Measurements from ENCODE around the gene PSME3IP1. TPM values are rescaled to one million over a fixed set of nuclear protein-coding genes. Genes with fewer than 3 reads are reported as not detected.

Gene PSME3IP1
- total and polyA plus RNA-seq, 2 of the 8 experiments (the other 6 are each of a cell fraction or from before 2014, with no cell fraction given) = 95.1 to 98.3 TPM

DNA sequence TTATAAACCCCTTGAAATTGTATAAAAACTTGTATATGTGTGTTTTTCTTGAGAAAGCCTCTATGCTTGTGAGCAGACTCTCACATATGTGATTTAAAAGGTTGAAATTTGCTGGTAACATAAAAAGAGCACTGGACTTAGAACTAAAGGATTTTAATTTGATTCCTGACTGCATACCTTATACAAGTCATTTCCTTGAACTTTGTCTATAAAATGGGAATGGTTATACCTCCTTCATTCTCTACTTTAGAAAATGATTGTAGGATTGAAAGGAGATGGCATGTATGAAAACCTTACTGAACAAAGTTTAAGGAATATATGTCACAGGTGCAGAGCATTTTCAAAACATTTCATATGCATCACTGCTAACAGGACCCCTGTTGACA is 48.9 kb upstream of the PSME3IP1 start (continued):
- TF ChIP-seq, protein P1, sequence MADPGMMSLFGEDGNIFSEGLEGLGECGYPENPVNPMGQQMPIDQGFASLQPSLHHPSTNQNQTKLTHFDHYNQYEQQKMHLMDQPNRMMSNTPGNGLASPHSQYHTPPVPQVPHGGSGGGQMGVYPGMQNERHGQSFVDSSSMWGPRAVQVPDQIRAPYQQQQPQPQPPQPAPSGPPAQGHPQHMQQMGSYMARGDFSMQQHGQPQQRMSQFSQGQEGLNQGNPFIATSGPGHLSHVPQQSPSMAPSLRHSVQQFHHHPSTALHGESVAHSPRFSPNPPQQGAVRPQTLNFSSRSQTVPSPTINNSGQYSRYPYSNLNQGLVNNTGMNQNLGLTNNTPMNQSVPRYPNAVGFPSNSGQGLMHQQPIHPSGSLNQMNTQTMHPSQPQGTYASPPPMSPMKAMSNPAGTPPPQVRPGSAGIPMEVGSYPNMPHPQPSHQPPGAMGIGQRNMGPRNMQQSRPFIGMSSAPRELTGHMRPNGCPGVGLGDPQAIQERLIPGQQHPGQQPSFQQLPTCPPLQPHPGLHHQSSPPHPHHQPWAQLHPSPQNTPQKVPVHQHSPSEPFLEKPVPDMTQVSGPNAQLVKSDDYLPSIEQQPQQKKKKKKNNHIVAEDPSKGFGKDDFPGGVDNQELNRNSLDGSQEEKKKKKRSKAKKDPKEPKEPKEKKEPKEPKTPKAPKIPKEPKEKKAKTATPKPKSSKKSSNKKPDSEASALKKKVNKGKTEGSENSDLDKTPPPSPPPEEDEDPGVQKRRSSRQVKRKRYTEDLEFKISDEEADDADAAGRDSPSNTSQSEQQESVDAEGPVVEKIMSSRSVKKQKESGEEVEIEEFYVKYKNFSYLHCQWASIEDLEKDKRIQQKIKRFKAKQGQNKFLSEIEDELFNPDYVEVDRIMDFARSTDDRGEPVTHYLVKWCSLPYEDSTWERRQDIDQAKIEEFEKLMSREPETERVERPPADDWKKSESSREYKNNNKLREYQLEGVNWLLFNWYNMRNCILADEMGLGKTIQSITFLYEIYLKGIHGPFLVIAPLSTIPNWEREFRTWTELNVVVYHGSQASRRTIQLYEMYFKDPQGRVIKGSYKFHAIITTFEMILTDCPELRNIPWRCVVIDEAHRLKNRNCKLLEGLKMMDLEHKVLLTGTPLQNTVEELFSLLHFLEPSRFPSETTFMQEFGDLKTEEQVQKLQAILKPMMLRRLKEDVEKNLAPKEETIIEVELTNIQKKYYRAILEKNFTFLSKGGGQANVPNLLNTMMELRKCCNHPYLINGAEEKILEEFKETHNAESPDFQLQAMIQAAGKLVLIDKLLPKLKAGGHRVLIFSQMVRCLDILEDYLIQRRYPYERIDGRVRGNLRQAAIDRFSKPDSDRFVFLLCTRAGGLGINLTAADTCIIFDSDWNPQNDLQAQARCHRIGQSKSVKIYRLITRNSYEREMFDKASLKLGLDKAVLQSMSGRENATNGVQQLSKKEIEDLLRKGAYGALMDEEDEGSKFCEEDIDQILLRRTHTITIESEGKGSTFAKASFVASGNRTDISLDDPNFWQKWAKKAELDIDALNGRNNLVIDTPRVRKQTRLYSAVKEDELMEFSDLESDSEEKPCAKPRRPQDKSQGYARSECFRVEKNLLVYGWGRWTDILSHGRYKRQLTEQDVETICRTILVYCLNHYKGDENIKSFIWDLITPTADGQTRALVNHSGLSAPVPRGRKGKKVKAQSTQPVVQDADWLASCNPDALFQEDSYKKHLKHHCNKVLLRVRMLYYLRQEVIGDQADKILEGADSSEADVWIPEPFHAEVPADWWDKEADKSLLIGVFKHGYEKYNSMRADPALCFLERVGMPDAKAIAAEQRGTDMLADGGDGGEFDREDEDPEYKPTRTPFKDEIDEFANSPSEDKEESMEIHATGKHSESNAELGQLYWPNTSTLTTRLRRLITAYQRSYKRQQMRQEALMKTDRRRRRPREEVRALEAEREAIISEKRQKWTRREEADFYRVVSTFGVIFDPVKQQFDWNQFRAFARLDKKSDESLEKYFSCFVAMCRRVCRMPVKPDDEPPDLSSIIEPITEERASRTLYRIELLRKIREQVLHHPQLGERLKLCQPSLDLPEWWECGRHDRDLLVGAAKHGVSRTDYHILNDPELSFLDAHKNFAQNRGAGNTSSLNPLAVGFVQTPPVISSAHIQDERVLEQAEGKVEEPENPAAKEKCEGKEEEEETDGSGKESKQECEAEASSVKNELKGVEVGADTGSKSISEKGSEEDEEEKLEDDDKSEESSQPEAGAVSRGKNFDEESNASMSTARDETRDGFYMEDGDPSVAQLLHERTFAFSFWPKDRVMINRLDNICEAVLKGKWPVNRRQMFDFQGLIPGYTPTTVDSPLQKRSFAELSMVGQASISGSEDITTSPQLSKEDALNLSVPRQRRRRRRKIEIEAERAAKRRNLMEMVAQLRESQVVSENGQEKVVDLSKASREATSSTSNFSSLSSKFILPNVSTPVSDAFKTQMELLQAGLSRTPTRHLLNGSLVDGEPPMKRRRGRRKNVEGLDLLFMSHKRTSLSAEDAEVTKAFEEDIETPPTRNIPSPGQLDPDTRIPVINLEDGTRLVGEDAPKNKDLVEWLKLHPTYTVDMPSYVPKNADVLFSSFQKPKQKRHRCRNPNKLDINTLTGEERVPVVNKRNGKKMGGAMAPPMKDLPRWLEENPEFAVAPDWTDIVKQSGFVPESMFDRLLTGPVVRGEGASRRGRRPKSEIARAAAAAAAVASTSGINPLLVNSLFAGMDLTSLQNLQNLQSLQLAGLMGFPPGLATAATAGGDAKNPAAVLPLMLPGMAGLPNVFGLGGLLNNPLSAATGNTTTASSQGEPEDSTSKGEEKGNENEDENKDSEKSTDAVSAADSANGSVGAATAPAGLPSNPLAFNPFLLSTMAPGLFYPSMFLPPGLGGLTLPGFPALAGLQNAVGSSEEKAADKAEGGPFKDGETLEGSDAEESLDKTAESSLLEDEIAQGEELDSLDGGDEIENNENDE (IDR thresholded peaks at IDR 0.05; ENCODE audit: insufficient replicate concordance, low read length) = no peak
- TF ChIP-seq JUND (IDR thresholded peaks at IDR 0.05; ENCODE audit: low read length) (no peak), FOSL1 (IDR thresholded peaks at IDR 0.05; ENCODE audit: insufficient read depth, low read depth, low read length) (no peak)
